Spleen (tissue), 11 donors: ENCODE data around the gene NDE1. TPM values are rescaled to one million over a fixed set of nuclear protein-coding genes. Genes with fewer than 3 reads are reported as not detected.
"Not testable (repeated sequence)": the region's sequence is repeated elsewhere in the genome, so short reads cannot be mapped to it uniquely, and the experiment has no call there.

Experiments
- DNase-seq: peaks from one replicate; pipeline ENCODE4 v3.0.0-alpha.2; 2020
- H3K27ac ChIP-seq, 8 donors: fragments of 200-600 bp; sonication (generic) in 7 of 8; 1 replicate in 4 of 8; 2 replicates in 4 of 8; pipeline versions ENCODE4 v1.5.0 to v1.8.0; 2016 to 2021; ENCODE audit warnings: inconsistent platforms in 4 of 8, mild to moderate bottlenecking in 4 of 8, moderate library complexity in 1 of 8
- H3K27me3 ChIP-seq, 7 donors: fragments of 200-600 bp; sonication (generic) in 6 of 7; replicated peaks in 1 of 7; 1 replicate in 4 of 7; 2 replicates in 3 of 7; pipeline versions ENCODE4 v1.5.0 to v1.8.0; 2016 to 2021; ENCODE audit warnings: inconsistent platforms in 3 of 7, mild to moderate bottlenecking in 1 of 7
- H3K36me3 ChIP-seq, 6 donors: fragments of 200-600 bp; sonication (generic) in 5 of 6; 1 replicate in 4 of 6; 2 replicates in 2 of 6; pipeline versions ENCODE4 v1.5.0 to v1.8.0; 2016 to 2021; ENCODE audit warnings: inconsistent platforms in 2 of 6
- H3K4me1 ChIP-seq, 6 donors: fragments of 200-600 bp; sonication (generic) in 5 of 6; 1 replicate in 3 of 6; 2 replicates in 3 of 6; pipeline versions ENCODE4 v1.5.0 to v1.8.0; 2016 to 2021; ENCODE audit warnings: inconsistent platforms in 3 of 6
- H3K4me3 ChIP-seq, 8 donors: fragments of 200-600 bp; sonication (generic) in 7 of 8; 1 replicate in 4 of 8; 2 replicates in 4 of 8; pipeline versions ENCODE4 v1.5.0 to v1.8.0; 2016 to 2021; ENCODE audit warnings: inconsistent platforms in 4 of 8, mild to moderate bottlenecking in 4 of 8, moderate library complexity in 2 of 8
- H3K9me3 ChIP-seq, 8 donors: fragments of 200-600 bp; sonication (generic) in 7 of 8; 1 replicate in 4 of 8; 2 replicates in 4 of 8; pipeline versions ENCODE4 v1.5.0 to v1.8.0; 2016 to 2021; ENCODE audit warnings: inconsistent platforms in 4 of 8
- POLR2A ChIP-seq, 3 donors: fragments of 450-650 bp; IDR thresholded peaks; one replicate each; pipeline ENCODE4 v1.5.1; 2017; ENCODE audit warnings: antibody characterized with exemption in 3 of 3, mild to moderate bottlenecking in 1 of 3
- POLR2AphosphoS5 ChIP-seq, 3 donors: sonication (generic); formaldehyde crosslinking; IDR thresholded peaks; one replicate each; pipeline ENCODE4 v1.5.1; 2017; ENCODE audit warnings: antibody characterized with exemption in 3 of 3
- WGBS, 5 donors: extraction: QIAGEN DNeasy Blood & Tissue Kit in 3 of 5; methylation state at CpG; one replicate each; pipeline versions ENCODE4 v1.1.5 to v1.1.7; 2013 to 2018; 5-methylcytosine and 5-hydroxymethylcytosine counted together
- intact Hi-C: fragments of 100-400 bp; cut with DNase I; formaldehyde crosslinking; loops from one replicate; pipeline ENCODE4 v1.15.0; 2023; ENCODE audit warnings: low total_unique reads
- polyA plus RNA-seq, 3 donors: library from polyadenylated mRNA; stranded (reverse); fragments of 200-250 nt; gene quantifications; one replicate each; pipeline ENCODE4 v1.2.1, GENCODE V29; 2013
- total RNA-seq, 7 donors: library from RNA; depleted of rRNA in 3 of 7; stranded (reverse); fragments of >200 nt in 3 of 7; fragmentation: NEBNext Ultra II Directional in 4 of 7; extraction: Animal tissue kit (Norgen Biotek cat#: 25700) in 4 of 7; gene quantifications; one replicate each; pipeline versions ENCODE4 v1.1.0 to v1.2.1, GENCODE V29; 2016 to 2021
- TF ChIP-seq, protein P1 (sequence below), 11 experiments: fragments of 200-600 bp in 7 of 11; fragments of 450-650 bp in 4 of 11; sonication (generic) in 4 of 11; IDR thresholded peaks in 8 of 11; conservative IDR thresholded peaks in 3 of 11; 1 replicate in 7 of 11; 2 replicates in 4 of 11; pipeline versions ENCODE4 v1.4.0 to v1.8.0; 2016 to 2021; ENCODE audit warnings: antibody characterized with exemption in 11 of 11, inconsistent platforms in 4 of 11, mild to moderate bottlenecking in 1 of 11
- donor health status: healthy with polysubstance abuse.
- donor health status: DM: no; HTN: no; CAD: no; lungs with moderate emphysema.
- donor health status: DM: no; HTN: no; CAD: no.
- donor health status: Bipolar disorder and iron deficiency.
- donor health status: healthy.
- donor health status: DM: no; HTN: no; CAD: no.
- donor health status: DM: yes; HTN: yes; CAD: no.

NDE1 gene
- total and polyA plus RNA-seq, 10 donors: 8.7 to 69.6 (median 57.5) TPM

- Histone ChIP-seq H3K27me3 (no peaks in the 10 kb centered on the region), H3K4me1 (no peaks in the 10 kb centered on the region), H3K9me3 (no peaks in the 10 kb centered on the region), H3K4me3 (no peak overlapping the region), H3K27ac (no peak overlapping the region), H3K36me3 (peaks cover 0 to 100% (median 82%) of the 10 kb centered on the region in 6 donors)
- TF ChIP-seq, protein P1, sequence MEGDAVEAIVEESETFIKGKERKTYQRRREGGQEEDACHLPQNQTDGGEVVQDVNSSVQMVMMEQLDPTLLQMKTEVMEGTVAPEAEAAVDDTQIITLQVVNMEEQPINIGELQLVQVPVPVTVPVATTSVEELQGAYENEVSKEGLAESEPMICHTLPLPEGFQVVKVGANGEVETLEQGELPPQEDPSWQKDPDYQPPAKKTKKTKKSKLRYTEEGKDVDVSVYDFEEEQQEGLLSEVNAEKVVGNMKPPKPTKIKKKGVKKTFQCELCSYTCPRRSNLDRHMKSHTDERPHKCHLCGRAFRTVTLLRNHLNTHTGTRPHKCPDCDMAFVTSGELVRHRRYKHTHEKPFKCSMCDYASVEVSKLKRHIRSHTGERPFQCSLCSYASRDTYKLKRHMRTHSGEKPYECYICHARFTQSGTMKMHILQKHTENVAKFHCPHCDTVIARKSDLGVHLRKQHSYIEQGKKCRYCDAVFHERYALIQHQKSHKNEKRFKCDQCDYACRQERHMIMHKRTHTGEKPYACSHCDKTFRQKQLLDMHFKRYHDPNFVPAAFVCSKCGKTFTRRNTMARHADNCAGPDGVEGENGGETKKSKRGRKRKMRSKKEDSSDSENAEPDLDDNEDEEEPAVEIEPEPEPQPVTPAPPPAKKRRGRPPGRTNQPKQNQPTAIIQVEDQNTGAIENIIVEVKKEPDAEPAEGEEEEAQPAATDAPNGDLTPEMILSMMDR (IDR thresholded peaks at IDR 0.05 in 8 of 11, conservative IDR thresholded peaks at IDR 0.05 in 3 of 11): no peak
- TF ChIP-seq POLR2A (IDR thresholded peaks at IDR 0.05): no peak
- no peak for TF ChIP-seq POLR2AphosphoS5 (IDR thresholded peaks at IDR 0.05)
- intact Hi-C loops: no loop called here
- DNase-seq: no peak
- WGBS, 5 donors: 85 to 96% (median 96%) methylated on average over 7 of the region's 7 CpGs
Measured at GRCh38 chr16:15723808-15724207, 73.8 kb downstream of the NDE1 start.

DNA sequence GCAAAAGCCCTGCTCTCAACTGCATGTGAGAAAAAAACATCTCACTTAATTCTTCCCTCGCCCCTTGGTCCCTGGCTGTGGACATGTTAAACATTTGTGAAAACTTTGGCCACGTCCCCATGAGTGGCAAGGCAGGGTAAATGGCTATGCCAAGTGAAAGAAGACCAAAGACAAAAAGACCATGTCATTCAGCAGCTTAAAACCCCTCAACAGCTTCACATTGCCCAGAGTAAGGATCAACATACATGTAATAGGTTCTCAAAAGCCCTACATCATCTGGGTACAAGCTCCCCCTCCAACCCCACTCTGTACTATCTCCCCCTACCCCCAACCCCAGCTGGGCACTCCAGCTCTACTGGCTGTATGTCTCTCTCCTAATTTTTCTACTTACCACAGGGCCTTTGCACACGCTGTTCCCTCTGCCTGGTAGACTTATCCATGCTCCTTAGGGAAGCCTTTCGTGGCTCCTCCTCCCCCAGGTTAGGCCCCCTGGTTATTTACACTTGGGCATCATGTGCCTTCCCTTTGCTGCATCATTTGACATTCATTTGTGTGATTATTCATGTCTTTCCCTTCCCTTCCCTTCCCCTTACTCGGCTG, 75.7 kb downstream of the NDE1 start:
- Histone ChIP-seq H3K9me3 (no peaks in the 10 kb centered on the region), H3K27me3 (no peaks in the 10 kb centered on the region), H3K36me3 (peaks cover 0 to 100% (median 66%) of the 10 kb centered on the region in 6 donors), H3K4me3 (no peak overlapping the region), H3K4me1 (no peaks in the 10 kb centered on the region), H3K27ac (no peak overlapping the region)
- intact Hi-C loops: no loop called here
- TF ChIP-seq POLR2AphosphoS5 (IDR thresholded peaks at IDR 0.05) (peak in 1 of 3 donors; percentile 0), POLR2A (IDR thresholded peaks at IDR 0.05) (no peak)
- WGBS, 5 donors: 97 to 99% (median 98%) methylated on average over 5 of the region's 5 CpGs
- DNase-seq: no peak

- no peak for DNase-seq
- 88 to 92% (median 89%) methylated on average over 18 of the region's 18 CpGs for WGBS, 5 donors
- H3K27ac ChIP-seq: no peak overlapping the region
- no peaks in the 10 kb centered on the region for H3K4me1 ChIP-seq
- intact Hi-C loops: no loop called here
- no peak overlapping the region for H3K4me3 ChIP-seq
- H3K9me3 ChIP-seq: no peaks in the 10 kb centered on the region
- TF ChIP-seq POLR2A (IDR thresholded peaks at IDR 0.05) (no peak), POLR2AphosphoS5 (IDR thresholded peaks at IDR 0.05) (peak in 2 of 3 donors; percentile 18 to 54)
- TF ChIP-seq, protein P1 (IDR thresholded peaks at IDR 0.05 in 8 of 11, conservative IDR thresholded peaks at IDR 0.05 in 3 of 11): no peak
- peaks cover 0 to 100% (median 60%) of the 10 kb centered on the region in 6 donors for H3K36me3 ChIP-seq
- H3K27me3 ChIP-seq: no peaks in the 10 kb centered on the region
Measured at GRCh38 chr16:15726715-15727114, 76.7 kb downstream of the NDE1 start.

DNA sequence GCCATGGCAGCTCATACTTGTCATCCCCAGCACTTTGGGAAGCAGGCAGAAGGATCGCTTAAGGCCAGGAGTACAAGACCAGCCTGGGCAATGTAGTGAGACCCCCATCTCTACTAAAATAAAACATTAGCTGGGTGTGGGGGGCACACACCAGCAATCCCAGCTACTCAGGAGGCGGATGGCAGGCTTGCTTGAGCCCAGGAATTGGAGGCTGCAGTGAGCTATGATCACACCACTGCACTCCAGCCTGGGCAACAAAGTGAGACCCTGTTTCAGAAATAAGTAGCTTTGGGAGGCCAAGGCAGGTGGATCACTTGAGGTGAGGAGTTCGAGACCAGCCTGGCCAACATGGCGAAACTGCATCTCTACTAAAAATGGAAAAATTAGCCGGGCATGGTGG, 77.7 kb downstream of the NDE1 start:
- H3K4me3 ChIP-seq, DNase-seq, H3K27ac ChIP-seq, H3K9me3 ChIP-seq, intact Hi-C loops, H3K4me1 ChIP-seq, H3K27me3 ChIP-seq: not testable (repeated sequence)
- peaks cover 0 to 100% (median 54%) of the 10 kb centered on the region in 6 donors for H3K36me3 ChIP-seq
- WGBS, 5 donors: 93 to 99% (median 98%) methylated on average over 5 of the region's 5 CpGs

DNA sequence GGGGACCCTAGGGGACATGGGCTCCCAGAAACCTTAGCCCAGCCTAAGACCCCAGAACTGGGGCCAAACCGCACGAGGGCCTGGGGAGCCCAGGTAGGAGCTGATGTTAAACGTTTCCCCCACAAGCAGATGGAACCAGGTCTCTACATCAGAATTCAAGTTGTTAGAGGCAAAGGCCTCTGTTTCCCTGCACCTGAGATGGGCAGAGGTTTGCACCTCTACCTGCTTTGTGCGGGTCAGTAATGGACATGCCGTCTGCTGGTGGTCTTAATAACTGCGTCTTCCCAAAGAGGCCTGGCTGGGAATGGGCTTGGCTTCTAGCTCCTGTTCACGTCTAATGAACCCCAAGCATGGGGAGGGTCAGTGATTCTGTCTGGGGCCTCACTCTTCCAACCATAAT, 79.1 kb downstream of the NDE1 start:
- H3K9me3 ChIP-seq: no peaks in the 10 kb centered on the region
- H3K36me3 ChIP-seq: peaks cover 0 to 100% (median 42%) of the 10 kb centered on the region in 6 donors
- WGBS, 5 donors: 93 to 96% (median 94%) methylated on average over 7 of the region's 7 CpGs
- H3K4me3 ChIP-seq: no peak overlapping the region
- intact Hi-C loops: no loop called here
- TF ChIP-seq POLR2A (IDR thresholded peaks at IDR 0.05) (no peak), POLR2AphosphoS5 (IDR thresholded peaks at IDR 0.05) (no peak)
- TF ChIP-seq, protein P1 (IDR thresholded peaks at IDR 0.05 in 8 of 11, conservative IDR thresholded peaks at IDR 0.05 in 3 of 11): no peak
- no peak overlapping the region for H3K27ac ChIP-seq
- DNase-seq: no peak
- H3K4me1 ChIP-seq: no peaks in the 10 kb centered on the region
- no peaks in the 10 kb centered on the region for H3K27me3 ChIP-seq
